CD4-positive, CD25-positive, alpha-beta regulatory T cell (primary cell): ENCODE results near the gene CRYGC. TPM values are rescaled to one million over a fixed set of nuclear protein-coding genes. Genes with fewer than 3 reads are reported as not detected.
"Not testable (repeated sequence)": the region's sequence is repeated elsewhere in the genome, so short reads cannot be mapped to it uniquely, and the experiment has no call there.

ENCODE experiments used
- ATAC-seq, 2 donors: fragments of 150-1000 bp; cut with Tn5 transposase; one replicate each; pipeline ENCODE4 v1.10.0; 2021; ENCODE audit warnings: low read depth in 2 of 2, moderate number of reproducible peaks in 2 of 2, moderate library complexity in 1 of 2
- DNase-seq, 3 donors: peaks; one replicate each; pipeline versions ENCODE4 v3.0.0 to v3.0.0-alpha.2; 2012 to 2022; ENCODE audit warnings: mixed read lengths in 1 of 3
- H3K27ac ChIP-seq: one replicate; pipeline ENCODE4 v1.7.0; 2013; ENCODE audit warnings: mild to moderate bottlenecking, low read length; ENCODE audit not compliant: insufficient read depth, poor library complexity, severe bottlenecking
- H3K27me3 ChIP-seq: one replicate; pipeline ENCODE4 v1.7.0; 2013; ENCODE audit warnings: low read length; ENCODE audit not compliant: control insufficient read depth, insufficient read depth
- H3K36me3 ChIP-seq: one replicate; pipeline ENCODE4 v1.7.0; 2013; ENCODE audit warnings: mild to moderate bottlenecking, low read length, moderate library complexity; ENCODE audit not compliant: control insufficient read depth, insufficient read depth
- H3K4me1 ChIP-seq: 2 replicates; pipeline ENCODE4 v1.7.0; 2013; ENCODE audit warnings: mild to moderate bottlenecking, low read length; ENCODE audit not compliant: insufficient read depth, control insufficient read depth, poor library complexity, severe bottlenecking
- H3K4me3 ChIP-seq: one replicate; pipeline ENCODE4 v1.7.0; 2013; ENCODE audit warnings: low read depth, mild to moderate bottlenecking, low read length, moderate library complexity
- H3K9me3 ChIP-seq, 2 experiments: 1 replicate in 1 of 2; 2 replicates in 1 of 2; pipeline ENCODE4 v1.7.0; 2013; ENCODE audit warnings: low read length in 2 of 2, mild to moderate bottlenecking in 1 of 2, moderate library complexity in 1 of 2; ENCODE audit not compliant: control insufficient read depth in 2 of 2
- H3K27ac Mint-ChIP-seq, 3 donors: one replicate each; pipeline ENCODE4 v1.8.0; 2020 to 2022; ENCODE audit warnings: mild to moderate bottlenecking in 3 of 3, mixed read lengths in 3 of 3, moderate library complexity in 2 of 3
- H3K27me3 Mint-ChIP-seq: one replicate; pipeline ENCODE4 v1.8.0; 2022; ENCODE audit warnings: mild to moderate bottlenecking, mixed read lengths
- H3K36me3 Mint-ChIP-seq: one replicate; pipeline ENCODE4 v1.8.0; 2020; ENCODE audit warnings: mixed read lengths
- H3K4me1 Mint-ChIP-seq, 4 donors: one replicate each; pipeline ENCODE4 v1.8.0; 2020 to 2022; ENCODE audit warnings: mixed read lengths in 4 of 4, mild to moderate bottlenecking in 1 of 4
- H3K4me3 Mint-ChIP-seq, 4 donors: one replicate each; pipeline ENCODE4 v1.8.0; 2020 to 2022; ENCODE audit warnings: mild to moderate bottlenecking in 4 of 4, mixed read lengths in 4 of 4, moderate library complexity in 3 of 4
- H3K9me3 Mint-ChIP-seq, 7 donors: one replicate each; pipeline ENCODE4 v1.8.0; 2020 to 2022; ENCODE audit warnings: mixed read lengths in 7 of 7, mild to moderate bottlenecking in 3 of 7, moderate library complexity in 2 of 7
- polyA plus RNA-seq, 4 donors: library from polyadenylated mRNA; unstranded; fragments of 300-500 nt; fragmentation: Illumina TruSeq; gene quantifications; one replicate each; pipeline ENCODE4 v1.2.3, GENCODE V29; 2021
- total RNA-seq: library from RNA; stranded (reverse); gene quantifications from one replicate; pipeline ENCODE4 v1.2.3, GENCODE V29; 2022

CRYGC gene
- total and polyA plus RNA-seq, 5 donors from 2014 or later, result not detected

DNA sequence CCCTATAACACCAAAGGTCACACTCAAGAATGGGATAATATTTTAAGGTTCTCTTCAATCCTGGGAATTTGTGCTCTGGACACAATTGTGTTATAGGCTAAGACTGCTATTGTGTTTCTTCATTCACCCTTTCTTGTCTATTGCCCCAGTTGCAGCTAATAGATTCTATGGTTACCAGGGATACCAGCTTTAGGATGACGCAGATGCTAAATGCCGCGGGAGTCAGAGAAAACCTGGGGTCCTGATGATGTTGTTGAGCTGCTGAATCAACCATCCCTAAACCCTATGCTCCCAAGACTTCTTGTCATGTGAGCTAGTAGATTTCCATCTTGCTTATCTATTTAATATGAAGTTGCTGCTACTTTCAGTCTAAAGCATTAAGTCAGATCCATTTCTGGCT is 10.7 kb downstream of the CRYGC start:
- Histone ChIP-seq H3K36me3 (no peaks in the 10 kb centered on the region), H3K4me3 (no peak overlapping the region), H3K4me1 (no peaks in the 10 kb centered on the region), H3K27ac (no peak overlapping the region), H3K27me3 (peaks cover 2% of the 10 kb centered on the region), H3K9me3 (no peaks in the 10 kb centered on the region)
- DNase-seq (no peak), ATAC-seq (no peak)
- Mint-ChIP-seq H3K9me3 (peaks cover 0 to 1% (median 0%) of the 10 kb centered on the region in 7 donors), H3K27me3 (peaks cover 8% of the 10 kb centered on the region), H3K4me1 (peaks cover 0 to 3% (median under 1%) of the 10 kb centered on the region in 4 donors), H3K36me3 (no peaks in the 10 kb centered on the region), H3K27ac (no peak overlapping the region), H3K4me3 (no peak overlapping the region)

DNA sequence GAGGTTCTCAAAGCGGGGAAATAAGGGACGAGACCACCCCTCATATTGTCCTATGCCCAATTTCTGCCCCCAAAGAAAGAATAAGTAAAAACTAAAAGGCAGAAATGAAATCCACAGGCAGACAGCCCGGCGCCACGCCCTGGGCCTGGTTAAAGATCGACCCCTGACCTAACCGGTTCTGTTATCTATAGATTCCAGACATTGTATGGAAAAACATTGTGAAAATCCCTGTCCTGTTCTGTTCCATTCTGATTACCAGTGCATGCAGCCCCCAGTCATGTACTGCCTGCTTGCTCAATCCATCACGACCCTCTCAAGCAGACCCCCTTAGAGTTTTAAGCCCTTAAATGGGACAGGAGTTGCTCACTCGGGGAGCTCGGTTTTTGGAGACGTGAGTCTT is 12.2 kb downstream of the CRYGC start:
- H3K27ac ChIP-seq, ATAC-seq, H3K27me3 ChIP-seq, H3K4me3 Mint-ChIP-seq, H3K27me3 Mint-ChIP-seq, H3K4me3 ChIP-seq, DNase-seq, H3K4me1 ChIP-seq, H3K4me1 Mint-ChIP-seq, H3K9me3 ChIP-seq, H3K36me3 ChIP-seq, H3K9me3 Mint-ChIP-seq, H3K36me3 Mint-ChIP-seq, H3K27ac Mint-ChIP-seq: not testable (repeated sequence)

DNA sequence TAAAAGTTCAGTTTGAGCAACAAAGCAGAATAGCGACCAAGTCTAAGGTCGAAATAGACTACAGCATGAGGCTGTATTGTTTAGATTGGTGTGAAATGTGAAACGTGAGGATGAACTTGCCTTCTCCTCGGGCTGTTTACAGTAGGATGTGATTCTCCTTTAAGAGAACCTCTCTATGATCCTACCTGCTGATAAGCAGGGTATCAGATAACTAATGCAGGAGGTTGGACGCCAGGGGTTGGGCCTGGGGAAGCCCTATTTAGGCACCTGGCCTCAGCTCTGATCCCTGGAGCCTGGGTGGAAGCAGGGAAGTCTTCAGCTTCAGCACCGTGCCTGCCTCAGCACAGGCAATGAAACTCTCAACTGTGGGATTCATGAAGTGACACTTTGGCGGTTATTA is 16.7 kb downstream of the CRYGC start:
- no peaks in the 10 kb centered on the region for H3K4me1 ChIP-seq
- H3K27me3 Mint-ChIP-seq, result peaks cover 4% of the 10 kb centered on the region
- no peaks in the 10 kb centered on the region for H3K36me3 Mint-ChIP-seq
- H3K9me3 ChIP-seq, result no peaks in the 10 kb centered on the region
- no peak overlapping the region for H3K27ac Mint-ChIP-seq
- H3K36me3 ChIP-seq, result no peaks in the 10 kb centered on the region
- H3K4me3 Mint-ChIP-seq, result no peak overlapping the region
- H3K4me3 ChIP-seq, result no peak overlapping the region
- no peaks in the 10 kb centered on the region for H3K4me1 Mint-ChIP-seq
- H3K27ac ChIP-seq, result no peak overlapping the region
- no peaks in the 10 kb centered on the region for H3K27me3 ChIP-seq
- H3K9me3 Mint-ChIP-seq, result peaks cover 0 to 1% (median 0%) of the 10 kb centered on the region in 7 donors
- no peak for ATAC-seq
- no peak for DNase-seq

DNA sequence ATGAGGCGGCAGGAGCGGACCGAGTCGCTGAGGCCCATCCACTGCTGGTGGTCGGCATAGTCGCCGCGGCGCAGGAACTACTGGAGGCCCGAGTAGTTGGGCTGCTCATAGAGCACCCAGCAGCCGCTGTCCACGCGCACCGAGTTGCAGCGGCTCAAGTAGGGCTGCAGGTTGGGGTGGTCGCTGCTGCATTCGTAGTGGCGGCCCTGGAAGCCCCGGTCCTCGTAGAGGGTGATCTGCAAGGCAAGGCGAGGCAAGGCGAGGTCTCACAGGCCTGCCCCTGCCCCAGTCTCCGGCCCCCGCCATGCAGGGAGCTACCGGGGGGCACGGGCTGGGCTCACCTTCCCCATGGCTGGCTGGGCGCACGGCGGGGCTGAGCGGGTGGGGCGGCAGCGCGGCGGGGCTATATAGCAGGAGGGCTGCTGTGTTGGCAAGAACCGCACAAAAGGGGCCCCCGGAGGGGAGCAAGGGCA is 17.3 kb downstream of the CRYGC start:
- H3K27ac Mint-ChIP-seq, H3K36me3 ChIP-seq, H3K27me3 Mint-ChIP-seq, H3K4me3 Mint-ChIP-seq, H3K4me1 Mint-ChIP-seq, H3K4me3 ChIP-seq, H3K36me3 Mint-ChIP-seq, H3K27ac ChIP-seq, H3K4me1 ChIP-seq, DNase-seq, H3K9me3 Mint-ChIP-seq, ATAC-seq, H3K9me3 ChIP-seq, H3K27me3 ChIP-seq: not testable (repeated sequence)

DNA sequence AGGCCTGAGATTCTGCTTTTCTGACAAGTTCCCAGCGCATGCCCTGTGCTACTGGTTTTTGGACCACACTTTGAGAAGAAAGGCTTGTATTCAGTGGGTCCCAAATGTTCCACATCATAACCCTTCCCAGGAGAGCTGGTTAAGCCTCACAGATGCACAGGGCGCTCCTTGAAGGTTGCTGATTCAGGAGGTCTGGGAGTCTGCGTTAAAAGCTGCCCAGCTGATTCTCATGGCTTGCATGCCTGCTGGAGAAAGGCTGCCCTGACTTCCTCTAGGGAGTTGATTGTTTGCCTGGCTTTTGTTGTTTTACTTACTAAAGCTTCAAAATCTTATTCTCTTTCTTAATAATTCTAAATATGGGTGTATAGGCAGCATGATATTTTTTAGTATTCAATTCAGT is 26.0 kb downstream of the CRYGC start:
- H3K27me3 ChIP-seq, result no peaks in the 10 kb centered on the region
- no peak overlapping the region for H3K4me3 ChIP-seq
- Mint-ChIP-seq H3K27me3 (no peaks in the 10 kb centered on the region), H3K4me1 (peaks cover 0 to 10% (median 2%) of the 10 kb centered on the region in 4 donors), H3K9me3 (peaks cover 0 to 2% (median 0%) of the 10 kb centered on the region in 7 donors), H3K36me3 (no peaks in the 10 kb centered on the region), H3K27ac (no peak overlapping the region), H3K4me3 (no peak overlapping the region)
- H3K27ac ChIP-seq, result no peak overlapping the region
- H3K9me3 ChIP-seq, result no peaks in the 10 kb centered on the region
- ATAC-seq (no peak), DNase-seq (no peak)
- H3K4me1 ChIP-seq, result no peaks in the 10 kb centered on the region
- H3K36me3 ChIP-seq, result no peaks in the 10 kb centered on the region

DNA sequence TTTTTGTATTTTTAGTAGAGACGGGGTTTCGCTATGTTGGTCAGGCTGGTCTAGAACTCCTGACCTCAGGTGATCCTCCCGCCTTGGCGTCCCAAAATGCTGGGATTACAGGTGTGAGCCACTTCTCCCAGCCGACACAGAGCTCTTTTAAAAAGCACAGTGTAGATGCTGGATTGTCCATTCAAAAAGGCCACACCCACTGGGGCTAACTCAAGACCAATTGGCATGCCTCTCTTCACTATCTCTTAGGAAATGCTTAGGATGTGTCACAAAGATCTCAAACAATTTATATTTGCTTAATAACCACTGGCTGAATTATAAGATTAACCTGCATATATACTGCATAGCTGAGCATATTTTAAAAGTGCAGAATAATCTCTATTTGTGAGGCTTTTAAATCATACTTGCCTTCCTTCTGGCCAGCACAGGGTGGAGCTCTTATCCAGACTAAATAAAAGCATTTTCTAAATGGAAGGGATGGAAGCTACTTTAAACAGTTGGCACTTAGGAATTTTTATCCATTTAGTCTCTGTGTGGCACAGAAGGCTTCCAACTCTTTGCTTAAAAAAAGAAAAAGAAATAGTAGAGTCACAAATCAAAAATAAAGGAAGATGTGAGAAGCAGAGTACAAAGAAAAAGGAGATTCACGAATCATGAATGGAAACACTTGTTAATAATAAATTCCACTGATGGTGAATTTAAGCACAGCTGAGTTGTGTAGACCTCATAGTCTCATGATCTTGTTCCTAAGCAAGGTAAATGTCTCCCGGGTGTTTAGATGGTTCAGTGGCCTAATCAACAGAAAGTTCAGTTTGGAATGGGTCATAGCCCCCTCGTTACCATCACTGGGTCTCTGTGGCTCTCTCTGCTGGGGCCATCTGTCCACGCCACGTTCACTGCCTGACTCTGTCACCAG is 27.7 kb downstream of the CRYGC start:
- H3K4me3 ChIP-seq, result no peak overlapping the region
- ATAC-seq (no peak), DNase-seq (no peak)
- H3K27ac Mint-ChIP-seq, result no peak overlapping the region
- H3K4me1 Mint-ChIP-seq, result peaks cover 0 to 10% (median 2%) of the 10 kb centered on the region in 4 donors
- H3K9me3 Mint-ChIP-seq, result peaks cover 0 to 2% (median 0%) of the 10 kb centered on the region in 7 donors
- no peaks in the 10 kb centered on the region for H3K9me3 ChIP-seq
- H3K36me3 Mint-ChIP-seq, result no peaks in the 10 kb centered on the region
- no peaks in the 10 kb centered on the region for H3K27me3 ChIP-seq
- no peak overlapping the region for H3K4me3 Mint-ChIP-seq
- H3K27ac ChIP-seq, result no peak overlapping the region
- H3K36me3 ChIP-seq, result no peaks in the 10 kb centered on the region
- H3K27me3 Mint-ChIP-seq, result no peaks in the 10 kb centered on the region
- H3K4me1 ChIP-seq, result no peaks in the 10 kb centered on the region

DNA sequence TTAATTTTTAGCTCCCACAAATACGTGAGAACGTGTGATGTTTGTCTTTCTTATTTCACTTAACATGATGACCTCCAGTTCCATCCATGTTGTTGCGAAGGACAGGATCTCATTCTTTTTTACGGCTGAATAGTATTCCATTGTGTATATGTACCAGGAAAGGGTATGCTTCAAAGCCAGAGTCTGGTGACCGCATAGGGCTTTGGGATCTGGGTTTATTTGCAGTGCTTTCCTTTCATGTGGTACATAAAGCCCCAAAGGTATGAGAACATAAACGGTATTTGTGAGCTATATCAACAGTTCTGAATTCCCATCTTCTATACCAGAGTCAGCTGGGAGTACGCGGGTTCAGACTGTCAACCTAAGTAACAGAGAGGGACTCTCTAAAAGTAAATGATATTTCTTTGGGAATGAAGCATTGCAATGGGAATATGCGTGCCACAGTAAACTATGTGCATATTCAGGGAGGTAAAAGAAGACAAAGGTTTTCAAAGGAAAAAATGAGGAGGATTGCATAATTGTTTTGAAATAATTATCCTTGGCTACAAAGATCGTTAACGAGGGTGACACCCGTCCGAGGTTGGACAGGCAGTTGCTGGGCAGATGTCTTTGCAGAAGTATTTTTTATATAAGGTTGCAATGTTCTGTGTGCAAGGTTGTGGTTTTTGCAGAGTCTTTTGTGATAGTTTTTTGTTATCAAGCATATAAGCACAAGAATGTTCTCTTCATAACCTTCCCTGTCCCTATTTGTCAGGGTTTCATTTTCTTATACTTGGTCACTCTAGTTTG is 29.8 kb downstream of the CRYGC start:
- Histone ChIP-seq H3K36me3 (no peaks in the 10 kb centered on the region), H3K9me3 (no peaks in the 10 kb centered on the region), H3K27me3 (no peaks in the 10 kb centered on the region), H3K4me1 (no peaks in the 10 kb centered on the region), H3K27ac (no peak overlapping the region), H3K4me3 (no peak overlapping the region)
- ATAC-seq, result no peak
- Mint-ChIP-seq H3K27ac (no peak overlapping the region), H3K27me3 (no peaks in the 10 kb centered on the region), H3K36me3 (no peaks in the 10 kb centered on the region), H3K4me1 (peaks cover 0 to 10% (median 2%) of the 10 kb centered on the region in 4 donors), H3K9me3 (no peaks in the 10 kb centered on the region), H3K4me3 (no peak overlapping the region)
- no peak for DNase-seq
